Measurements from ENCODE around the gene UACA.
"Not testable (repeated sequence)": the region's sequence is repeated elsewhere in the genome, so short reads cannot be mapped to it uniquely, and the experiment has no call there.

UACA gene

GRCh38 chr15:70669966-70670658 lies 93.2 kb downstream of the UACA start:
- DNase-seq (ENCODE audit: low read depth in 2 of 2), result no peak

- DNase-seq (ENCODE audit: low read depth in 2 of 2), result no peak
Measured at GRCh38 chr15:70669006-70669602, 94.3 kb downstream of the UACA start.

GRCh38 chr15:70665599-70665998 lies 97.8 kb downstream of the UACA start:
- no peak for DNase-seq (ENCODE audit: low read depth in 2 of 2)

- no peak for DNase-seq (ENCODE audit: low read depth in 2 of 2)
Measured at GRCh38 chr15:70664494-70664893, 98.9 kb downstream of the UACA start.

- not testable (repeated sequence) for DNase-seq (ENCODE audit: low read depth in 2 of 2)
Measured at GRCh38 chr15:70663069-70663468, 100.3 kb downstream of the UACA start.

- no peak for DNase-seq (ENCODE audit: low read depth in 2 of 2)
Measured at GRCh38 chr15:70659662-70660061, 103.7 kb downstream of the UACA start.

GRCh38 chr15:70658641-70659040 lies 104.7 kb downstream of the UACA start:
- no peak for DNase-seq (ENCODE audit: low read depth in 2 of 2)

- no peak for DNase-seq (ENCODE audit: low read depth in 2 of 2)
Measured at GRCh38 chr15:70653426-70653825, 109.9 kb downstream of the UACA start.

- no peak for DNase-seq (ENCODE audit: low read depth in 2 of 2)
Measured at GRCh38 chr15:70652341-70652740, 111.0 kb downstream of the UACA start.

GRCh38 chr15:70651303-70651845 lies 112.0 kb downstream of the UACA start:
- DNase-seq (ENCODE audit: low read depth in 2 of 2), result no peak

- DNase-seq (ENCODE audit: low read depth in 2 of 2), result no peak
Measured at GRCh38 chr15:70650567-70651302, 112.6 kb downstream of the UACA start.

- DNase-seq (ENCODE audit: low read depth in 2 of 2), result no peak
Measured at GRCh38 chr15:70647396-70647795, 116.0 kb downstream of the UACA start.

GRCh38 chr15:70646169-70646568 lies 117.2 kb downstream of the UACA start:
- no peak for DNase-seq (ENCODE audit: low read depth in 2 of 2)

GRCh38 chr15:70643783-70644125 lies 119.6 kb downstream of the UACA start:
- DNase-seq (ENCODE audit: low read depth in 2 of 2), result no peak

GRCh38 chr15:70643106-70643782 lies 120.1 kb downstream of the UACA start:
- no peak for DNase-seq (ENCODE audit: low read depth in 2 of 2)

- DNase-seq (ENCODE audit: low read depth in 2 of 2), result no peak
Measured at GRCh38 chr15:70636540-70637165, 126.7 kb downstream of the UACA start.

GRCh38 chr15:70635895-70636294 lies 127.5 kb downstream of the UACA start:
- DNase-seq (ENCODE audit: low read depth in 2 of 2), result no peak

GRCh38 chr15:70633991-70634390 lies 129.4 kb downstream of the UACA start:
- DNase-seq (ENCODE audit: low read depth in 2 of 2), result no peak

- no peak for DNase-seq (ENCODE audit: low read depth in 2 of 2)
Measured at GRCh38 chr15:70633103-70633831, 130.1 kb downstream of the UACA start.

GRCh38 chr15:70632491-70633102 lies 130.8 kb downstream of the UACA start:
- no peak for DNase-seq (ENCODE audit: low read depth in 2 of 2)

- DNase-seq (ENCODE audit: low read depth in 2 of 2), result no peak
Measured at GRCh38 chr15:70632079-70632478, 131.3 kb downstream of the UACA start.
